ENCODE measurements around the gene FAIM2. TPM values are rescaled to one million over a fixed set of nuclear protein-coding genes. Genes with fewer than 3 reads are reported as not detected.

Gene FAIM2
- total RNA-seq, 1 donor from 2014 or later, result not detected

DNA sequence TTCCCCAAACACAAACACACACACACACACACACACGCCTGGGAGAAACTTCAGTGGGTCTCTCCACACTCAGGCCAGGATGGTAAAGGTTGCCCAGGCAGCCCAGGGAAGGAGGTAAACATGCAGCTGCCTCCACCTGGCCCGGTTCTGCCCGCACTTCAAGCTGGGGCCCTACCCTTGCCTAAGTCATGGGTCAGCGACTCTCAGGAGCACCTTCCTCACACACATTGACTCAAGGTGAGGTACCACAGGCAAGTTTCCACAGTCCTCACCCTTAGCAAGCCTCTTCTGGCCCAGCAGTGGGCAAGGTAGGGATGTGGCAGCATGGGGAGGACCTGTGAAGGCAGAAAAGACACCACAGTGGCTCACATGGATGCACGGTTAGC lies 14.1 kb upstream of the FAIM2 start:
- H3K4me3 ChIP-seq (ENCODE audit: low read depth, low read length), result no peak overlapping the region

DNA sequence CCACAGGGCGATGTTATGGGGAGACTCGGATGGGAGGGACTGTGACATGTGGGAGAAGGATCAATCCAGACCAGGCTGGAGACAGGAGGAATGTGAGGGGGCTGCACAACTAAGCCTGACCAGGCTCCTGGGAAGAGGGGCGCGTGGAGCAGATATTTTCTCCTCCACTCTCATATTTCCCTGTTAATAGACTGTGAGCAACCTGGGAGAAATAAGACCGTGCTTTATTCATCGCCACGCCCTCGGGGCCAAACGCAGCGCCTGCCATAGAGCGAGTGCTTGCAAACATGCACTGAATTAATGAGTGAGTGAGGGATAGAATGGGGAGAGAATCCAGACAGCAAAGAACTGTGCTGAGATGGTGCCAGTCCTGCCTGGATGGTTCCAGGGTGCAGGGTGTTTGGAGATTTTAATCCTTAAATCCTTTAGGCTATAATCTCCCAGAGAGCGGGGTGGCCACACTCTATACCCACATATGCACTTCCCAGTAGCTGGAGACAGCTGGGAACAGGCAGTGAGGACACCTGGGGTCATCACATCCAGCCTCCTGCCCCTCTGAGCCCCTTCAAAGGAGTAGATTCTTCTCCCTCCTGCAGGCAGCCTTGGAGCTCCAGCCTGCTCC lies 13.6 kb upstream of the FAIM2 start:
- H3K4me3 ChIP-seq (ENCODE audit: low read depth, low read length), result no peak overlapping the region
- TF ChIP-seq CTCF (conservative IDR thresholded peaks at IDR 0.05; ENCODE audit: low read depth, low read length), result no peak
- DNase-seq (ENCODE audit: low read depth), result no peak

More for the DNA sequence above, 14.1 kb upstream of the FAIM2 start:
- TF ChIP-seq CTCF (conservative IDR thresholded peaks at IDR 0.05; ENCODE audit: low read depth, low read length), result no peak
- no peak for DNase-seq (ENCODE audit: low read depth)

GRCh38 chr12:49916129-49916919 lies 12.6 kb upstream of the FAIM2 start:
- no peak for DNase-seq (ENCODE audit: low read depth)
- TF ChIP-seq CTCF (conservative IDR thresholded peaks at IDR 0.05; ENCODE audit: low read depth, low read length), result no peak
- no peak overlapping the region for H3K4me3 ChIP-seq (ENCODE audit: low read depth, low read length)

GRCh38 chr12:49912345-49913255 lies 8.9 kb upstream of the FAIM2 start:
- DNase-seq (ENCODE audit: low read depth), result no peak
- no peak overlapping the region for H3K4me3 ChIP-seq (ENCODE audit: low read depth, low read length)
- TF ChIP-seq CTCF (conservative IDR thresholded peaks at IDR 0.05; ENCODE audit: low read depth, low read length), result no peak

DNA sequence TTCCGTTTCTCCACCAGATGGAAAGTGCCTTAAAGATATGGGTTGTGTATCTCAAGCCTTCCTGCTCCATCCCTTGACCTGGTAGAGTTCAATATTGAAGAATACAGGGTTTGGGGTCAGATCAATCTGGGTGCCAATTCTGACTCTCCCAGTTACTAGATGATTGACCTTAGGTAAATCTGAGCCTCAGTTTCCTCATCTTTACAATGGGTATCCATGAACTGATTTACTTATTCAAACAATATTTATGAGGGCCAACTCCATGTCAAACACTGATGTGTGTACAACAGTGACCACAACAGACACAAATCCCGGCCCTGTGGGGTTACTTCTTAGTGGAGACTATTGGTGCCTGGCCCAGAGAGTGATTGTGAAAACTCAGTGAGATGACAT lies 7.5 kb upstream of the FAIM2 start:
- TF ChIP-seq CTCF (conservative IDR thresholded peaks at IDR 0.05; ENCODE audit: low read depth, low read length), result no peak

GRCh38 chr12:49910331-49911212 lies 6.9 kb upstream of the FAIM2 start:
- no peak for TF ChIP-seq CTCF (conservative IDR thresholded peaks at IDR 0.05; ENCODE audit: low read depth, low read length)
- no peak overlapping the region for H3K4me3 ChIP-seq (ENCODE audit: low read depth, low read length)
- no peak for DNase-seq (ENCODE audit: low read depth)

More for the DNA sequence above, 7.5 kb upstream of the FAIM2 start:
- no peak overlapping the region for H3K4me3 ChIP-seq (ENCODE audit: low read depth, low read length)
- no peak for DNase-seq (ENCODE audit: low read depth)
